ENCODE data around the gene GSG1L. TPM values are rescaled to one million over a fixed set of nuclear protein-coding genes. Genes with fewer than 3 reads are reported as not detected.

Gene GSG1L
- total RNA-seq, 5 donors from 2014 or later (not counting 1 experiment from before 2014, with no cell fraction given) = not detected

GRCh38 chr16:27764869-27765675 lies 298.4 kb downstream of the GSG1L start:
- DNase-seq = no peak
- no peak for ATAC-seq (replicated peaks in 1 of 4)
- Mint-ChIP-seq H3K9me3 (no peaks in the 10 kb centered on the region), H3K4me1 (no peaks in the 10 kb centered on the region), H3K27ac (no peak overlapping the region), H3K36me3 (peaks cover 60% of the 10 kb centered on the region), H3K27me3 (no peaks in the 10 kb centered on the region), H3K4me3 (no peak overlapping the region)
- no peak overlapping the region for H3K4me3 ChIP-seq (ENCODE audit: control insufficient read depth in 1 of 2, extremely low read depth in 1 of 2, low read length in 1 of 2)
- H3K9me3 ChIP-seq = no peaks in the 10 kb centered on the region
- no peak overlapping the region for H3K27ac ChIP-seq (ENCODE audit: low read length)
- H3K4me1 ChIP-seq (ENCODE audit: control insufficient read depth in 1 of 2, extremely low read depth in 1 of 2, insufficient read depth in 2 of 2, low read length in 2 of 2) = no peaks in the 10 kb centered on the region
- CTCF ChIA-PET = no interaction called here
- peaks cover 4 to 27% of the 10 kb centered on the region in 2 donors for H3K36me3 ChIP-seq (ENCODE audit: control insufficient read depth in 2 of 2, extremely low read depth in 1 of 2, insufficient read depth in 1 of 2, low read length in 1 of 2)
- H3K27me3 ChIP-seq (replicated peaks in 1 of 2; ENCODE audit: control insufficient read depth in 2 of 2, extremely low read depth in 1 of 2, insufficient read depth in 2 of 2, low read length in 1 of 2) = no peaks in the 10 kb centered on the region
- POLR2A ChIA-PET = no interaction called here
- 86% methylated on average over 7 of the region's 8 CpGs for WGBS (ENCODE audit: insufficient coverage)

GRCh38 chr16:27764427-27764826 lies 299.1 kb downstream of the GSG1L start:
- no peaks in the 10 kb centered on the region for H3K9me3 Mint-ChIP-seq
- no peak overlapping the region for H3K27ac Mint-ChIP-seq
- Histone ChIP-seq H3K4me1 (ENCODE audit: control insufficient read depth in 1 of 2, extremely low read depth in 1 of 2, insufficient read depth in 2 of 2, low read length in 2 of 2) (no peaks in the 10 kb centered on the region), H3K27me3 (replicated peaks in 1 of 2; ENCODE audit: control insufficient read depth in 2 of 2, extremely low read depth in 1 of 2, insufficient read depth in 2 of 2, low read length in 1 of 2) (no peaks in the 10 kb centered on the region), H3K27ac (ENCODE audit: low read length) (no peak overlapping the region), H3K4me3 (ENCODE audit: control insufficient read depth in 1 of 2, extremely low read depth in 1 of 2, low read length in 1 of 2) (no peak overlapping the region), H3K9me3 (no peaks in the 10 kb centered on the region), H3K36me3 (ENCODE audit: control insufficient read depth in 2 of 2, extremely low read depth in 1 of 2, insufficient read depth in 1 of 2, low read length in 1 of 2) (peaks cover 0 to 22% of the 10 kb centered on the region in 2 donors)
- ChIA-PET POLR2A (no interaction called here), CTCF (no interaction called here)
- ATAC-seq (replicated peaks in 1 of 4) (no peak), DNase-seq (no peak)
- peaks cover 0 to 1% (median 0%) of the 10 kb centered on the region in 3 donors for H3K4me1 Mint-ChIP-seq
- peaks cover 65% of the 10 kb centered on the region for H3K36me3 Mint-ChIP-seq
- no peak overlapping the region for H3K4me3 Mint-ChIP-seq
- H3K27me3 Mint-ChIP-seq = no peaks in the 10 kb centered on the region
- 75% methylated on average over 2 of the region's 3 CpGs for WGBS (ENCODE audit: insufficient coverage)

- H3K27me3 ChIP-seq (replicated peaks in 1 of 2; ENCODE audit: control insufficient read depth in 2 of 2, extremely low read depth in 1 of 2, insufficient read depth in 2 of 2, low read length in 1 of 2) = no peaks in the 10 kb centered on the region
- Mint-ChIP-seq H3K4me3 (no peak overlapping the region), H3K36me3 (peaks cover 74% of the 10 kb centered on the region), H3K27me3 (no peaks in the 10 kb centered on the region), H3K27ac (no peak overlapping the region), H3K4me1 (peaks cover 0 to 1% (median 0%) of the 10 kb centered on the region in 3 donors), H3K9me3 (no peaks in the 10 kb centered on the region)
- no peak overlapping the region for H3K27ac ChIP-seq (ENCODE audit: low read length)
- ATAC-seq (replicated peaks in 1 of 4) (no peak), DNase-seq (no peak)
- POLR2A ChIA-PET = no interaction called here
- 100% methylated on average over 1 of the region's 3 CpGs for WGBS (ENCODE audit: insufficient coverage)
- peaks cover 0 to 22% of the 10 kb centered on the region in 2 donors for H3K36me3 ChIP-seq (ENCODE audit: control insufficient read depth in 2 of 2, extremely low read depth in 1 of 2, insufficient read depth in 1 of 2, low read length in 1 of 2)
- no peaks in the 10 kb centered on the region for H3K4me1 ChIP-seq (ENCODE audit: control insufficient read depth in 1 of 2, extremely low read depth in 1 of 2, insufficient read depth in 2 of 2, low read length in 2 of 2)
- H3K9me3 ChIP-seq = no peaks in the 10 kb centered on the region
- CTCF ChIA-PET = no interaction called here
- H3K4me3 ChIP-seq (ENCODE audit: control insufficient read depth in 1 of 2, extremely low read depth in 1 of 2, low read length in 1 of 2) = no peak overlapping the region
These were observed 301.1 kb downstream of the GSG1L start for GRCh38 chr16:27762441-27762840.

DNA sequence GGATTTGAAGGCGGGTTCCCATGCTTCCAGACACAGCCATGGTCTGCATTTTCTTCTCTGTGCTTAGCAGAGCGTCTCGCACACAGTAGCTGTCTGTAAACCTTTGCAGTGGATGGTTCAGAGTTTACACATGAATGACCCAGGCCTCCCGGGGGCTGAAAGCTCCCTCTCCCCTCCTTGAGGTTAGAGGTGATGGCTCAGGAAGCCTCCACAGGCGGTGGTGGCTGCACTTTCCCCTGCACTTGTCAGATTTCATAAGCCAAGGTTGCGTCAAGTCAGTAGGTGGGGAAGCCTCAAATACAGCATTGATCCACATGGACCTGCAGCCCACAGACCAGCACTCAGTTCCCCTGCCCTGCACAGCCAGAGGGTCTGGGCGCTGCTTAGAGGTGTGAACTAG lies 301.7 kb downstream of the GSG1L start:
- H3K27me3 ChIP-seq (replicated peaks in 1 of 2; ENCODE audit: control insufficient read depth in 2 of 2, extremely low read depth in 1 of 2, insufficient read depth in 2 of 2, low read length in 1 of 2) = no peaks in the 10 kb centered on the region
- H3K27me3 Mint-ChIP-seq = no peaks in the 10 kb centered on the region
- WGBS (ENCODE audit: insufficient coverage) = 92% methylated on average over 4 of the region's 7 CpGs
- H3K9me3 Mint-ChIP-seq = no peaks in the 10 kb centered on the region
- ChIA-PET POLR2A (no interaction called here), CTCF (no interaction called here)
- peaks cover 0 to 19% of the 10 kb centered on the region in 2 donors for H3K36me3 ChIP-seq (ENCODE audit: control insufficient read depth in 2 of 2, extremely low read depth in 1 of 2, insufficient read depth in 1 of 2, low read length in 1 of 2)
- no peak overlapping the region for H3K27ac ChIP-seq (ENCODE audit: low read length)
- no peak for ATAC-seq (replicated peaks in 1 of 4)
- peaks cover 77% of the 10 kb centered on the region for H3K36me3 Mint-ChIP-seq
- DNase-seq = no peak
- H3K4me3 ChIP-seq (ENCODE audit: control insufficient read depth in 1 of 2, extremely low read depth in 1 of 2, low read length in 1 of 2) = no peak overlapping the region
- no peak overlapping the region for H3K4me3 Mint-ChIP-seq
- H3K9me3 ChIP-seq = no peaks in the 10 kb centered on the region
- H3K4me1 ChIP-seq (ENCODE audit: control insufficient read depth in 1 of 2, extremely low read depth in 1 of 2, insufficient read depth in 2 of 2, low read length in 2 of 2) = no peaks in the 10 kb centered on the region
- H3K4me1 Mint-ChIP-seq = peaks cover 0 to 1% (median 0%) of the 10 kb centered on the region in 3 donors
- no peak overlapping the region for H3K27ac Mint-ChIP-seq

- no peaks in the 10 kb centered on the region for H3K27me3 ChIP-seq (replicated peaks in 1 of 2; ENCODE audit: control insufficient read depth in 2 of 2, extremely low read depth in 1 of 2, insufficient read depth in 2 of 2, low read length in 1 of 2)
- CTCF ChIA-PET = no interaction called here
- H3K4me1 ChIP-seq (ENCODE audit: control insufficient read depth in 1 of 2, extremely low read depth in 1 of 2, insufficient read depth in 2 of 2, low read length in 2 of 2) = no peaks in the 10 kb centered on the region
- H3K27ac Mint-ChIP-seq = no peak overlapping the region
- H3K27me3 Mint-ChIP-seq = no peaks in the 10 kb centered on the region
- POLR2A ChIA-PET = no interaction called here
- H3K4me3 Mint-ChIP-seq = no peak overlapping the region
- no peaks in the 10 kb centered on the region for H3K9me3 ChIP-seq
- DNase-seq = no peak
- H3K4me3 ChIP-seq (ENCODE audit: control insufficient read depth in 1 of 2, extremely low read depth in 1 of 2, low read length in 1 of 2) = no peak overlapping the region
- no peak overlapping the region for H3K27ac ChIP-seq (ENCODE audit: low read length)
- WGBS (ENCODE audit: insufficient coverage) = 95% methylated on average over 4 of the region's 4 CpGs
- ATAC-seq (replicated peaks in 1 of 4) = no peak
- H3K4me1 Mint-ChIP-seq = peaks cover 0 to 1% (median 0%) of the 10 kb centered on the region in 3 donors
- no peaks in the 10 kb centered on the region for H3K9me3 Mint-ChIP-seq
- H3K36me3 ChIP-seq (ENCODE audit: control insufficient read depth in 2 of 2, extremely low read depth in 1 of 2, insufficient read depth in 1 of 2, low read length in 1 of 2) = peaks cover 0 to 19% of the 10 kb centered on the region in 2 donors
- H3K36me3 Mint-ChIP-seq = peaks cover 82% of the 10 kb centered on the region
These were observed 302.7 kb downstream of the GSG1L start for GRCh38 chr16:27760789-27761176.

DNA sequence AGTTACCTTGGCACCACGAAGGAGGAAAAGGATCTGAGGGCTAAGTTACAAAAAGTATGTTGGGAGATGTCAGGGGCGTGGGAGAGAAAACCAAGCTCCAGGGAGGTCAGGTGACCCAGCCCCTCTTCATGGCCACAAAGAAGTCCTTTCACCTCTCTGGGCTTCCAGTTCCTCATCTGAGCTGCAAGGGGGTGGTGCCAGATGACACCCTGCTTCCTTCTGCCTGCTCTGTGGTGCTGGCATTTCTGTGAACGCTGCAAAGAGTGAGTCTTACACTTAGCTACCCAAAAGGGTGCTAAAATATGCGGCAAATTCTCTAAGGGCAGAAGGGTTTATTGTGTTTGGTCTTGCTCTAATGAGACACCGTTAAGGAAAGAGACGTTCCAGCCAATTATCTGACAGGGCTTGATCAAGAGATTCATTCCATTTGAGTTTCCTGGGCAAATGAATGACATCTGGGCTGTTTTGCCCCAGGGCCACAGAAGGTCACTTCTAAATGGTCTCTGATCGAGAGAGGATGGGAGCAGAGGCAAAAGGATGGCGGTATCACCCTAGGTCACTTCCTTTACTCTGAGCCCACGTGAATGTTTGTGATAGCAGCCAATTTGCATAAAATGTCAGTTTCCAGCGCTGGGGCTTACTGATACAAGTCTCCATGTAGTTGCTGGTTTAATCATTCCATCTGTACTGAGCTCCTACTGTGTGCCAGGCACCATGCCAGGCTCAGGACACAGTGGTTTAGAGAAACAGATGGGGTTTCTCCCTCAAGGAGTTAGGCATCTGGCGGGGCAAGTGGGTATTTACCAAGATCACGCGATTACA lies 303.3 kb downstream of the GSG1L start:
- Histone ChIP-seq H3K27me3 (replicated peaks in 1 of 2; ENCODE audit: control insufficient read depth in 2 of 2, extremely low read depth in 1 of 2, insufficient read depth in 2 of 2, low read length in 1 of 2) (no peaks in the 10 kb centered on the region), H3K27ac (ENCODE audit: low read length) (no peak overlapping the region), H3K4me1 (ENCODE audit: control insufficient read depth in 1 of 2, extremely low read depth in 1 of 2, insufficient read depth in 2 of 2, low read length in 2 of 2) (no peaks in the 10 kb centered on the region), H3K4me3 (ENCODE audit: control insufficient read depth in 1 of 2, extremely low read depth in 1 of 2, low read length in 1 of 2) (no peak overlapping the region), H3K36me3 (ENCODE audit: control insufficient read depth in 2 of 2, extremely low read depth in 1 of 2, insufficient read depth in 1 of 2, low read length in 1 of 2) (peaks cover 0 to 19% of the 10 kb centered on the region in 2 donors), H3K9me3 (no peaks in the 10 kb centered on the region)
- Mint-ChIP-seq H3K36me3 (peaks cover 77% of the 10 kb centered on the region), H3K4me1 (peaks cover 0 to 1% (median 0%) of the 10 kb centered on the region in 3 donors), H3K27ac (no peak overlapping the region), H3K4me3 (no peak overlapping the region), H3K9me3 (no peaks in the 10 kb centered on the region), H3K27me3 (no peaks in the 10 kb centered on the region)
- DNase-seq (no peak), ATAC-seq (replicated peaks in 1 of 4) (no peak)
- POLR2A ChIA-PET = no interaction called here
- 87% methylated on average over 9 of the region's 13 CpGs for WGBS (ENCODE audit: insufficient coverage)
- CTCF ChIA-PET = no interaction called here
